GM23338 (cell line): ENCODE measurements around the gene ALPP. TPM values are rescaled to one million over a fixed set of nuclear protein-coding genes. Genes with fewer than 3 reads are reported as not detected.
"Not testable (repeated sequence)": the region's sequence is repeated elsewhere in the genome, so short reads cannot be mapped to it uniquely, and the experiment has no call there.

ENCODE experiments used
- ATAC-seq: fragments of 200-7000 bp; cut with Tn5 transposase; 3 replicates; pipeline ENCODE4 v1.9.1; 2020
- DNase-seq: peaks from one replicate; pipeline ENCODE4 v3.0.0-alpha.2; 2015; ENCODE audit warnings: low spot score
- H2AFZ ChIP-seq: fragments of 200-600 bp; sonication (generic); 2 replicates; pipeline ENCODE4 v1.8.0; 2016; ENCODE audit warnings: antibody characterized with exemption, mild to moderate bottlenecking, moderate library complexity
- H3F3A ChIP-seq: fragments of 200-600 bp; sonication (generic); replicated peaks from 2 replicates; pipeline ENCODE4 v1.8.0; 2017; ENCODE audit warnings: antibody characterized with exemption, mixed run types, low read depth
- H3K27ac ChIP-seq: fragments of 200-600 bp; sonication (generic); 2 replicates; pipeline ENCODE4 v1.6.1; 2016; ENCODE audit warnings: low read depth
- H3K27me3 ChIP-seq: fragments of 200-600 bp; sonication (generic); 2 replicates; pipeline ENCODE4 v1.8.0; 2016; ENCODE audit warnings: mild to moderate bottlenecking, mixed run types, moderate library complexity; ENCODE audit not compliant: insufficient read depth
- H3K36me3 ChIP-seq: fragments of 200-600 bp; sonication (generic); 2 replicates; pipeline ENCODE4 v1.8.0; 2016; ENCODE audit warnings: mild to moderate bottlenecking; ENCODE audit not compliant: insufficient read depth
- H3K4me1 ChIP-seq: fragments of 200-600 bp; sonication (generic); 2 replicates; pipeline ENCODE4 v1.8.0; 2016; ENCODE audit warnings: mild to moderate bottlenecking, moderate library complexity; ENCODE audit not compliant: insufficient read depth
- H3K4me2 ChIP-seq: fragments of 200-600 bp; sonication (generic); 2 replicates; pipeline ENCODE4 v1.7.1; 2017; ENCODE audit warnings: mixed run types
- H3K4me3 ChIP-seq: fragments of 200-600 bp; sonication (generic); 2 replicates; pipeline ENCODE4 v1.6.1; 2016; ENCODE audit warnings: mixed run types
- H3K79me2 ChIP-seq: fragments of 200-600 bp; sonication (generic); replicated peaks from 2 replicates; pipeline ENCODE4 v1.8.0; 2017; ENCODE audit warnings: mild to moderate bottlenecking; ENCODE audit not compliant: insufficient read depth
- H3K9me2 ChIP-seq: fragments of 200-600 bp; sonication (generic); 2 replicates; pipeline ENCODE4 v1.8.0; 2017; ENCODE audit not compliant: insufficient read depth
- H4K20me1 ChIP-seq: fragments of 200-600 bp; sonication (generic); replicated peaks from 2 replicates; pipeline ENCODE4 v1.8.0; 2017; ENCODE audit warnings: mild to moderate bottlenecking; ENCODE audit not compliant: insufficient read depth
- H3K27ac Mint-ChIP-seq: 2 replicates; pipeline ENCODE4 v1.8.0; 2020; ENCODE audit warnings: inconsistent platforms, mild to moderate bottlenecking, moderate library complexity, mixed read lengths
- H3K27me3 Mint-ChIP-seq: 3 replicates; pipeline ENCODE4 v1.8.0; 2022; ENCODE audit warnings: low read depth, mild to moderate bottlenecking, moderate library complexity, mixed read lengths, inconsistent platforms; ENCODE audit not compliant: insufficient read depth, poor library complexity
- H3K36me3 Mint-ChIP-seq: 3 replicates; pipeline ENCODE4 v1.8.0; 2021; ENCODE audit warnings: low read depth, mild to moderate bottlenecking, inconsistent platforms, moderate library complexity, mixed read lengths
- H3K4me1 Mint-ChIP-seq: 3 replicates; pipeline ENCODE4 v1.8.0; 2020; ENCODE audit warnings: mild to moderate bottlenecking, inconsistent platforms, mixed read lengths
- H3K4me3 Mint-ChIP-seq: 3 replicates; pipeline ENCODE4 v1.8.0; 2021; ENCODE audit warnings: moderate library complexity, mild to moderate bottlenecking, inconsistent platforms, mixed read lengths
- H3K9me3 Mint-ChIP-seq: 3 replicates; pipeline ENCODE4 v1.8.0; 2020; ENCODE audit warnings: moderate library complexity, mild to moderate bottlenecking, inconsistent platforms, mixed read lengths
- EZH2phosphoT487 ChIP-seq: fragments of 200-600 bp; sonication (generic); IDR thresholded peaks from one replicate; pipeline ENCODE4 v1.8.1; 2018; ENCODE audit warnings: antibody characterized with exemption; ENCODE audit not compliant: unreplicated experiment
- POLR2AphosphoS5 ChIP-seq: IDR thresholded peaks from 2 replicates; pipeline ENCODE4 v1.6.1; 2016; ENCODE audit warnings: antibody characterized with exemption, low read depth
- polyA plus RNA-seq: library from polyadenylated mRNA; unstranded; fragments of >200 nt; fragmentation: Nextera tagmentation; extraction: Ambion mirVana; gene quantifications from 2 replicates; pipeline ENCODE4 v1.2.1, GENCODE V29; 2016
- total RNA-seq: library from RNA; depleted of rRNA; stranded (reverse); fragments of >200 nt; shearing (Covaris generic); gene quantifications from 2 replicates; pipeline ENCODE4 v1.2.3, GENCODE V29; 2014
- TF ChIP-seq, protein P1 (sequence below): fragments of 250-450 bp; sonication (Bioruptor Pico); IDR thresholded peaks from 2 replicates; pipeline ENCODE4 v1.5.0; 2020; ENCODE audit warnings: mild to moderate bottlenecking, moderate library complexity
- TF ChIP-seq, protein P2 (sequence below), 2 experiments: fragments of 200-600 bp in 1 of 2; sonication (generic) in 1 of 2; conservative IDR thresholded peaks; 2 replicates each; pipeline versions ENCODE4 v1.5.1 to v1.6.1; 2016 to 2017; ENCODE audit warnings: antibody characterized with exemption in 2 of 2, low read depth in 2 of 2, mild to moderate bottlenecking in 2 of 2, moderate library complexity in 1 of 2

The ALPP gene
- total and polyA plus RNA-seq, 2 experiments from 2014 or later: 0.28 TPM; not detected in 1

DNA sequence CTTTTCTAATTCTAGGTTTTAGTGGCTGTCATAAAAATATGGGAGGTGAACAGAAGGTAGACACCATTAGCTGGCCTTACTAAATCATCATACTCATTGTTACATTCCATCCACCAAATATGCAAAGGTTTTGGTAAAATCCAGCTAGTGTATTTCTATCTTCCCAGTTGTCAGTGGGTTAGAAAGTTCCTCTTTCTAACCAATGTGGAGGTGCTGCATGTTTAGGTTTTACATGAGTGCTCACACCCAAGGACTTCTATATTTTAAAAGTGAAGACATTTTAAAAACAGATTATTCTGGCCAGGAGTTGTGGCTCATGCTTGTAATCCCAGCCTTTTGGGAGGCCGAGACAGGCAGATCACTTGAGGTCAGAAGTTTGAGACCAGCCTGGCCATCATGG lies 5.9 kb downstream of the ALPP start:
- H3K27me3 Mint-ChIP-seq: peaks cover 60% of the 10 kb centered on the region
- no peaks in the 10 kb centered on the region; the same call in 1 of the 3 replicates for H3K36me3 Mint-ChIP-seq
- Histone ChIP-seq H3K4me1 (peaks cover 15% of the 10 kb centered on the region), H3F3A (peaks cover 3% of the 10 kb centered on the region; the same call in 1 of the 2 replicates), H3K4me2 (no peak overlapping the region), H3K79me2 (no peaks in the 10 kb centered on the region), H3K27me3 (peaks cover 77% of the 10 kb centered on the region), H3K4me3 (no peak overlapping the region), H4K20me1 (no peaks in the 10 kb centered on the region), H2AFZ (no peak overlapping the region), H3K27ac (no peak overlapping the region), H3K36me3 (no peaks in the 10 kb centered on the region), H3K9me2 (no peaks in the 10 kb centered on the region)
- peaks cover 14% of the 10 kb centered on the region for H3K4me1 Mint-ChIP-seq
- DNase-seq: no peak
- TF ChIP-seq POLR2AphosphoS5: no peak
- TF ChIP-seq, protein P1, sequence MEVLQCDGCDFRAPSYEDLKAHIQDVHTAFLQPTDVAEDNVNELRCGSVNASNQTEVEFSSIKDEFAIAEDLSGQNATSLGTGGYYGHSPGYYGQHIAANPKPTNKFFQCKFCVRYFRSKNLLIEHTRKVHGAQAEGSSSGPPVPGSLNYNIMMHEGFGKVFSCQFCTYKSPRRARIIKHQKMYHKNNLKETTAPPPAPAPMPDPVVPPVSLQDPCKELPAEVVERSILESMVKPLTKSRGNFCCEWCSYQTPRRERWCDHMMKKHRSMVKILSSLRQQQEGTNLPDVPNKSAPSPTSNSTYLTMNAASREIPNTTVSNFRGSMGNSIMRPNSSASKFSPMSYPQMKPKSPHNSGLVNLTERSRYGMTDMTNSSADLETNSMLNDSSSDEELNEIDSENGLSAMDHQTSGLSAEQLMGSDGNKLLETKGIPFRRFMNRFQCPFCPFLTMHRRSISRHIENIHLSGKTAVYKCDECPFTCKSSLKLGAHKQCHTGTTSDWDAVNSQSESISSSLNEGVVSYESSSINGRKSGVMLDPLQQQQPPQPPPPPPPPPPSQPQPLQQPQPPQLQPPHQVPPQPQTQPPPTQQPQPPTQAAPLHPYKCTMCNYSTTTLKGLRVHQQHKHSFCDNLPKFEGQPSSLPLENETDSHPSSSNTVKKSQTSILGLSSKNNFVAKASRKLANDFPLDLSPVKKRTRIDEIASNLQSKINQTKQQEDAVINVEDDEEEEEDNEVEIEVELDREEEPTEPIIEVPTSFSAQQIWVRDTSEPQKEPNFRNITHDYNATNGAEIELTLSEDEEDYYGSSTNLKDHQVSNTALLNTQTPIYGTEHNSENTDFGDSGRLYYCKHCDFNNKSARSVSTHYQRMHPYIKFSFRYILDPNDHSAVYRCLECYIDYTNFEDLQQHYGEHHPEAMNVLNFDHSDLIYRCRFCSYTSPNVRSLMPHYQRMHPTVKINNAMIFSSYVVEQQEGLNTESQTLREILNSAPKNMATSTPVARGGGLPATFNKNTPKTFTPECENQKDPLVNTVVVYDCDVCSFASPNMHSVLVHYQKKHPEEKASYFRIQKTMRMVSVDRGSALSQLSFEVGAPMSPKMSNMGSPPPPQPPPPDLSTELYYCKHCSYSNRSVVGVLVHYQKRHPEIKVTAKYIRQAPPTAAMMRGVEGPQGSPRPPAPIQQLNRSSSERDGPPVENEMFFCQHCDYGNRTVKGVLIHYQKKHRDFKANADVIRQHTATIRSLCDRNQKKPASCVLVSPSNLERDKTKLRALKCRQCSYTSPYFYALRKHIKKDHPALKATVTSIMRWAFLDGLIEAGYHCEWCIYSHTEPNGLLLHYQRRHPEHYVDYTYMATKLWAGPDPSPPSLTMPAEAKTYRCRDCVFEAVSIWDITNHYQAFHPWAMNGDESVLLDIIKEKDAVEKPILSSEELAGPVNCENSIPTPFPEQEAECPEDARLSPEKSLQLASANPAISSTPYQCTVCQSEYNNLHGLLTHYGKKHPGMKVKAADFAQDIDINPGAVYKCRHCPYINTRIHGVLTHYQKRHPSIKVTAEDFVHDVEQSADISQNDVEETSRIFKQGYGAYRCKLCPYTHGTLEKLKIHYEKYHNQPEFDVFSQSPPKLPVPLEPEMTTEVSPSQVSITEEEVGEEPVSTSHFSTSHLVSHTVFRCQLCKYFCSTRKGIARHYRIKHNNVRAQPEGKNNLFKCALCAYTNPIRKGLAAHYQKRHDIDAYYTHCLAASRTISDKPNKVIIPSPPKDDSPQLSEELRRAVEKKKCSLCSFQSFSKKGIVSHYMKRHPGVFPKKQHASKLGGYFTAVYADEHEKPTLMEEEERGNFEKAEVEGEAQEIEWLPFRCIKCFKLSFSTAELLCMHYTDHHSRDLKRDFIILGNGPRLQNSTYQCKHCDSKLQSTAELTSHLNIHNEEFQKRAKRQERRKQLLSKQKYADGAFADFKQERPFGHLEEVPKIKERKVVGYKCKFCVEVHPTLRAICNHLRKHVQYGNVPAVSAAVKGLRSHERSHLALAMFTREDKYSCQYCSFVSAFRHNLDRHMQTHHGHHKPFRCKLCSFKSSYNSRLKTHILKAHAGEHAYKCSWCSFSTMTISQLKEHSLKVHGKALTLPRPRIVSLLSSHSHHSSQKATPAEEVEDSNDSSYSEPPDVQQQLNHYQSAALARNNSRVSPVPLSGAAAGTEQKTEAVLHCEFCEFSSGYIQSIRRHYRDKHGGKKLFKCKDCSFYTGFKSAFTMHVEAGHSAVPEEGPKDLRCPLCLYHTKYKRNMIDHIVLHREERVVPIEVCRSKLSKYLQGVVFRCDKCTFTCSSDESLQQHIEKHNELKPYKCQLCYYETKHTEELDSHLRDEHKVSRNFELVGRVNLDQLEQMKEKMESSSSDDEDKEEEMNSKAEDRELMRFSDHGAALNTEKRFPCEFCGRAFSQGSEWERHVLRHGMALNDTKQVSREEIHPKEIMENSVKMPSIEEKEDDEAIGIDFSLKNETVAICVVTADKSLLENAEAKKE (CRISPR knock-in tag): no peak
- TF ChIP-seq, protein P2, sequence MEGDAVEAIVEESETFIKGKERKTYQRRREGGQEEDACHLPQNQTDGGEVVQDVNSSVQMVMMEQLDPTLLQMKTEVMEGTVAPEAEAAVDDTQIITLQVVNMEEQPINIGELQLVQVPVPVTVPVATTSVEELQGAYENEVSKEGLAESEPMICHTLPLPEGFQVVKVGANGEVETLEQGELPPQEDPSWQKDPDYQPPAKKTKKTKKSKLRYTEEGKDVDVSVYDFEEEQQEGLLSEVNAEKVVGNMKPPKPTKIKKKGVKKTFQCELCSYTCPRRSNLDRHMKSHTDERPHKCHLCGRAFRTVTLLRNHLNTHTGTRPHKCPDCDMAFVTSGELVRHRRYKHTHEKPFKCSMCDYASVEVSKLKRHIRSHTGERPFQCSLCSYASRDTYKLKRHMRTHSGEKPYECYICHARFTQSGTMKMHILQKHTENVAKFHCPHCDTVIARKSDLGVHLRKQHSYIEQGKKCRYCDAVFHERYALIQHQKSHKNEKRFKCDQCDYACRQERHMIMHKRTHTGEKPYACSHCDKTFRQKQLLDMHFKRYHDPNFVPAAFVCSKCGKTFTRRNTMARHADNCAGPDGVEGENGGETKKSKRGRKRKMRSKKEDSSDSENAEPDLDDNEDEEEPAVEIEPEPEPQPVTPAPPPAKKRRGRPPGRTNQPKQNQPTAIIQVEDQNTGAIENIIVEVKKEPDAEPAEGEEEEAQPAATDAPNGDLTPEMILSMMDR (conservative IDR thresholded peaks at IDR 0.05; ENCODE audit: low read depth in 2 of 2): no peak
- TF ChIP-seq EZH2phosphoT487: no peak
- H3K9me3 Mint-ChIP-seq: no peaks in the 10 kb centered on the region
- H3K4me3 Mint-ChIP-seq: no peak overlapping the region
- H3K27ac Mint-ChIP-seq: no peak overlapping the region
- ATAC-seq: no peak

DNA sequence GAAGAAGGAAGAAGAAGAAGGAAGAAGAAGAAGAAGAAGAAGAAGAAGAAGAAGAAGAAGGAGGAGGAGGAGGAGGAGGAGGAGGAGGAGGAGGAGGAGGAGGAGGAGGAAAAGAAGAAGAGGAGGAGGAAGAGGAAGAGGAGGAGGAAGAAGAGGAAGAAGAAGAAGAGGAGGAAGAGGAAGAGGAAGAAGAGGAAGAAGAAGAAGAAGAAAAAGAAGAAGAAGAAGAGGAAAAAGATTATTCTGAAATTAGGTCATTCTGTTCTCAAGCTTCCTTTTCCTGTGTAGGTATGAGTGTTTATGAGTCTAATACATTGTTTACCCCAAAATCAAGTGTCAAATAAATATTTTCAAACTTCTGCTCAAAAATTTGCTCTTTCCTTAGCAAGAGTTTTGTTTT lies 6.5 kb downstream of the ALPP start:
- not testable (repeated sequence) for DNase-seq, H3K27ac ChIP-seq, H3K4me3 Mint-ChIP-seq, H4K20me1 ChIP-seq, H3K79me2 ChIP-seq, H3K9me3 Mint-ChIP-seq, H3K27ac Mint-ChIP-seq, H3K4me2 ChIP-seq, H3F3A ChIP-seq, ATAC-seq, H3K36me3 ChIP-seq, H3K9me2 ChIP-seq, H3K36me3 Mint-ChIP-seq, H2AFZ ChIP-seq
- Histone ChIP-seq H3K4me3 (0 out of 2 replicates have a peak overlapping the region, but pooled peaks have one; percentile 76), H3K4me1 (peaks cover 19% of the 10 kb centered on the region), H3K27me3 (peaks cover 83% of the 10 kb centered on the region)
- Mint-ChIP-seq H3K4me1 (peaks cover 19% of the 10 kb centered on the region), H3K27me3 (peaks cover 66% of the 10 kb centered on the region)
